ENCODE measurements around the gene YIF1A.

YIF1A gene

GRCh38 chr11:66328302-66329144 is 39.6 kb upstream of the YIF1A start:
- DNase-seq (ENCODE audit: low read depth): peak; percentile 85
- TF ChIP-seq, protein P1, sequence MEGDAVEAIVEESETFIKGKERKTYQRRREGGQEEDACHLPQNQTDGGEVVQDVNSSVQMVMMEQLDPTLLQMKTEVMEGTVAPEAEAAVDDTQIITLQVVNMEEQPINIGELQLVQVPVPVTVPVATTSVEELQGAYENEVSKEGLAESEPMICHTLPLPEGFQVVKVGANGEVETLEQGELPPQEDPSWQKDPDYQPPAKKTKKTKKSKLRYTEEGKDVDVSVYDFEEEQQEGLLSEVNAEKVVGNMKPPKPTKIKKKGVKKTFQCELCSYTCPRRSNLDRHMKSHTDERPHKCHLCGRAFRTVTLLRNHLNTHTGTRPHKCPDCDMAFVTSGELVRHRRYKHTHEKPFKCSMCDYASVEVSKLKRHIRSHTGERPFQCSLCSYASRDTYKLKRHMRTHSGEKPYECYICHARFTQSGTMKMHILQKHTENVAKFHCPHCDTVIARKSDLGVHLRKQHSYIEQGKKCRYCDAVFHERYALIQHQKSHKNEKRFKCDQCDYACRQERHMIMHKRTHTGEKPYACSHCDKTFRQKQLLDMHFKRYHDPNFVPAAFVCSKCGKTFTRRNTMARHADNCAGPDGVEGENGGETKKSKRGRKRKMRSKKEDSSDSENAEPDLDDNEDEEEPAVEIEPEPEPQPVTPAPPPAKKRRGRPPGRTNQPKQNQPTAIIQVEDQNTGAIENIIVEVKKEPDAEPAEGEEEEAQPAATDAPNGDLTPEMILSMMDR (IDR thresholded peaks at IDR 0.05; ENCODE audit: insufficient read depth, low read depth, low read length, missing control alignments): peak; percentile 91
- H3K4me3 ChIP-seq (ENCODE audit: low read depth, low read length): no peak overlapping the region

DNA sequence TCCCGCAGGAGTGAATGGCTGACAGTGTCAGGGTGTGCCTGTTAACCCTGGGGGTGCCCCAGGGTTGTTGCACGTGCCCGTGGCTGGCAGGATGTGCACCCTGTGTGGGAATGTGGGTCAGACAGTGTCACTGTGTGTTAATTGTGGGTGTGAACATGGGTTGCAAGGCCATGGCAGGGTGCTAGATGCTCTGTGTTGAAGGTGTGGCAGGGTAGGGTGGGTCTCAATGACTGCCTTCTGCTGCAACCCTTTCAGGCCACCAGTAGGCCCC is 39.0 kb upstream of the YIF1A start:
- no peak for DNase-seq (ENCODE audit: low read depth)
- H3K4me3 ChIP-seq (ENCODE audit: low read depth, low read length): no peak overlapping the region
- TF ChIP-seq, protein P1 (IDR thresholded peaks at IDR 0.05; ENCODE audit: insufficient read depth, low read depth, low read length, missing control alignments): no peak

- TF ChIP-seq, protein P1 (IDR thresholded peaks at IDR 0.05; ENCODE audit: insufficient read depth, low read depth, low read length, missing control alignments): no peak
- DNase-seq (ENCODE audit: low read depth): no peak
- H3K4me3 ChIP-seq (ENCODE audit: low read depth, low read length): no peak overlapping the region
Measured at GRCh38 chr11:66327171-66328030, 38.5 kb upstream of the YIF1A start.

DNA sequence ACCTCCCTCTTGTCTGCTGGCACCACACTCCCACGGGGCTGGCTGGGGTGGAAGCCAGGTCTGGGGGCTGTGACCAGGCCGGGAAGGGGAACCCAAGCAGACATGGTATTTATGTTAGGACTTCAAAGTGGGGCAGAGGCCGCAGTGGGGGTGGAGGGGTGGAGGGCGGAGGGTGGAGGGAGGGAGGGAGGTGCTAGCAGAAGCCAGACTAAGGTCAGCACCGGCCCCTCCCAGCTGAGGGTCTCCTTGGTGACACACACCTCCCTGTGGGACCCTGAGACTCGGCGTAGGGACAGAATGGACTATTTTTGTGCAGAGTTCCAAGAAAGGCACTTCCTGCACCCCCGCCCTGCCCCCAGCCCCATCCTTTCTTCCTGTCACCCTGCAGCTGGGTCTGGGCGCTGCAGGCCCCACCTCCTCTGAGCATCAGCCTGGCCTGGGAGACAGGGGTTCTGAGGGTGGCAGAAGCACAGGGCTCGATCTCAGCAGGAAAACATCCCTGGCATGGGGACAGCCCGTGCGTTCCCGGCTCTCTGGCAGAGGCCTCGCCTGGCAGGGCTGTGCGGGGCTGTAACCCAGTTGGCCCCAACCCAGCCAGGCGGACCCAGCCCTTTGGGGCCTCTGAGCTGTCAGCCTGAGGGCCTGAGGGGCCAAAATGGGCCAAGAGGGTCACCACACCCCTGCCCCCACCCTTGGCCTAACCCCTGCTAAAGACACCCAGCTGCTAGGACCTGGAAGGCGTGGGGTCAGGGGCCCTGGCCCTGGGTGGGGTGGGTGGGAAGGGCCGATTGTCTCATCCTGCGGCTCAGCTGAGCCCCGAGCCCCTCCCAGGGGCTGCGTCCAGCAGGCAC is 37.5 kb upstream of the YIF1A start:
- no peak overlapping the region for H3K4me3 ChIP-seq (ENCODE audit: low read depth, low read length)
- TF ChIP-seq, protein P1 (IDR thresholded peaks at IDR 0.05; ENCODE audit: insufficient read depth, low read depth, low read length, missing control alignments): no peak
- DNase-seq (ENCODE audit: low read depth): no peak

- H3K4me3 ChIP-seq (ENCODE audit: low read depth, low read length): no peak overlapping the region
- no peak for DNase-seq (ENCODE audit: low read depth)
- TF ChIP-seq, protein P1 (IDR thresholded peaks at IDR 0.05; ENCODE audit: insufficient read depth, low read depth, low read length, missing control alignments): no peak
Measured at GRCh38 chr11:66325263-66325671, 36.3 kb upstream of the YIF1A start.

GRCh38 chr11:66324664-66325063 is 35.7 kb upstream of the YIF1A start:
- H3K4me3 ChIP-seq (ENCODE audit: low read depth, low read length): no peak overlapping the region
- TF ChIP-seq, protein P1 (IDR thresholded peaks at IDR 0.05; ENCODE audit: insufficient read depth, low read depth, low read length, missing control alignments): no peak
- DNase-seq (ENCODE audit: low read depth): no peak
